GM18873 (cell line): ENCODE measurements around the gene EXD1.

ENCODE experiments used
- ATAC-seq: cut with Tn5 transposase; IDR thresholded peaks from one replicate; pipeline ENCODE4 v1.9.1; 2021; ENCODE audit warnings: mild to moderate bottlenecking, moderate library complexity, moderate number of reproducible peaks; ENCODE audit not compliant: unreplicated experiment, low FRiP score

Gene EXD1

DNA sequence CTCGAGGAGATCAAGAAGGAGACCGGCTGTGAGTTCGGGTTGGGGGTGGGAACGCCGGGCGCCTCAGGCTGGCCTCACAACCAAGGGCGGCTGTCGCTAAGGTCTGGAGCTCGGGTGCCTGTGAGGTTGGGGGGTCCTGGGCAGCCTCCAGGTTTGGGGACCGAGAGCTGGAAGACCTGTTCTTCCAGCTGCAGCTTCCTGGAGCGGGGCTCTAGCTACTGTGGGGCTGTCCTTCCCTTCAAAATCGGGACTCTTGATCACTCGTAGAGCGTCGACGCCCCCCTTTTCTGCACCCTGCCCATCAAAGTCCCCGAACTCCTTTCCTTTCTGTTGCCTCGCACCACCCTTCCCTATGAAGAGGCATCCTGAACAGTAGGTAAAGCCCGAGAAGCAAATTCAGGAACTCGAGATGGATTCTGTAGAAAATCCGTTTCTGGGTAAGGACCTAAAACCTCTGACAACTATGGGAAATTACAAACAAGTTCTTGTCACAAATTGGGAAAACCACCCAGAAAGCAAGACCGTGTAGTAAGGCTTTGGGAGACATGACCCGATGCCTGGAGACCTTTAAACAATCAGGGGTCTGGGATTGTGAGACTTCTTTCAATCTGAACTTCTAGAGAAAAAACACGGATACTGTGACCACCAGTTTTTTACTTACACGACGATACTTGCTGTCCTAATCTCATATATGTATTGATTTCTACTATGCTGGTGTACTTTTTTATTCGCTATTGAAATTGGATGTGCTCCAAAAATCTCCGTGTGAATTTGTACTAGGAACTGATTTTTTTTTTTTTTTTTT is 1.1 kb upstream of the EXD1 start:
- ATAC-seq = no peak

DNA sequence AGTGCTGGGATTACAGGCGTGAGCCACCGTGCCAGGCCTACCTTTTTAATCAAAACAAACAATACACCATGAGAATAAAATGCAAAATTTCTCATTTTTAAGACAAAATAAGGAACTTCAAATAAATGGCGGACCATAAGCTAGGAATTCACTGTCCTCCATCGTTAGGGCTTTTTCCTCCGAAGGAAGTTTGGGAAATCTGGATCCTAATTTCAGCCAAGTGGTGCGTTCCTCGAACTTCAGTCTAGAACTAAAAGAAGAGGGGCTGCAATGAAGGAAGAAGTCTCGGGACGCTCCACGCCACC is 260 bp downstream of the EXD1 start:
- no peak for ATAC-seq

DNA sequence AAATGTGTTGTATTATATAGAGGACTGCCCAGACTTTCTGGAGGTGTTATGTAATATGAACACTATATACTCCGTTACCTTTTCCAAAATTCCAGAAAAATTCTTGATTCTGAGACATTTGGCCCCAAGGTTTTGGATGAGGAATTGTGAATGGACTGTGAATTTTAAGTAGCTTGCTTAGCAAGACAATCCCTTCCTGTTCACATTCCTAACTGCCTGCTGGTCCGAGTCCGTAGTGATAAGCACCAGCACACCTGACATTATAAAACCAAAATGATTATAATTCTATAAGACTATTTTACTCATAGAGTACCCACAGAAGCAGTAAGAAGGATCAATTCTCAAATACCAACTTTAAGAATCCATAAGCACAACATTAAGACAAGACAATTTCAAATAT is 11.2 kb downstream of the EXD1 start:
- ATAC-seq = no peak

DNA sequence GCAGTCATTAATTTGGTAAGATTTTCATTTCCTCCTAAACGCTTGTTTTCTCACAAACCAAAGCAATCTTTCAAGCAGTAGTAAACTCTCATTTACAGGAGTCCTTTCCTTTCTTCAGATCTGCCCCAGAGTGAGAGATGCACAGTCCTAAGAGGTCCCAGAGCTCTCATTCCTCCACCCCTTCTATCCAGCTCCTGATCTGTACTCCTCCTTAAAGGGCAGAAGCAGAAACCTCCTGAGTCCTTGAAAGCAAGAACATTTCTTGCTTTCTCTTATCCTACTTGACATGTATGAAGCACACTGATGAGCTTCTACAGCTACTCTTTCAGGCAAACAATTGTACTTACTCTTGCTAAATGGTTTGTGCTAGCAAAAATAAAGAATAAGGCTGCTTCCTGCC is 11.7 kb downstream of the EXD1 start:
- no peak for ATAC-seq

DNA sequence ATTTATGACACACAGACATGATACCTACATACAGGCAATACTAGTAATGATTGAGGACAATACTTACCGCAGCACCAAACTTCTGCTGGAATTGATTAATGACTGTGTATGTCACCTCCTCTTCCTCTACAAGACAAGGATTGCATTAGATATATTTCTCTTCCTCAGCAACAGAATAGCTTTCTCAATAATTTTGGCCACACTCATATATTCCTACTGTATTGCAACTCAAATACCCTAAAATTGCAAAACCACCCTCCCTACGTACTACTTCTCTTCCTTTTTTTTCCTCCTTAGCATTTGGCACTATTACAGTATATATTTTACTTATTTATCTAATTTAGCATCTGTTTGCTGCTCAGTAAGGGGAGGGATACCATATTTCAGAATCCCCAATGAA is 14.8 kb downstream of the EXD1 start:
- ATAC-seq = no peak

DNA sequence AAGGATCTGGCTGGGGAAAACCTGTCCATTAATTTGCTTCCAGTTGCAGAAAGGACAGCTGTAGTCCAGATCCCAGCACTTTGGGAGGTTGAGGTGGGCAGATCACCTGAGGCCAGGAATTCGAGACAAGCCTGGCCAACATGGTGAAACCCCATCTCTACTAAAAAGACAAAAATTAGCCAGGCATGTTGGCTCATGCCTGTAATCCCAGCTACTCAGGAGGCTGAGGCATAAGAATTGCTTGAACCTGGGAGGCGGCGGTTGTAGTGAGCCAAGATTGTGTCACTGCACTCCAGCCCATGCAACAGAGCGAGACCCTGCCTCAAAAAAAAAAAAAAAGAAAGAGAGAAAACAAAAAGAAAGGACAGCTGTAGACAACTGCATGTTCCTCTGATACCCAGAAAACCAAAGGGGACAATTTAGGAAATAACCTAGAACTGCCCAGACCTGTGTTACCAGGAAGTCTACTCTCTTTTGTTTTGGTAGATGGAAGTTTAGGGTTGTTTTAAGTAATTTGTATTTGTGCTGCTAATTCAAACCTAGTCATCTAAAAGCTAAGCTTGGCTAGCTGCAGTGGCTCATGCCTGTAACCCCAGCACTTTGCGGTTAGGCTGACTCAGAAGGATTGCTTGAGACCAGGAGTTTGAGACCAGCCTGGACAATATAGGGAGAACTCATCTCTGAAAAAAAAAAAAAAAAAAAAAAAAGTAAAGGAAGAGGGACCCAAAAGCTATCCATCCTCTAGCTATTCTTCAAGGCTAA is 22.7 kb downstream of the EXD1 start:
- no peak for ATAC-seq

DNA sequence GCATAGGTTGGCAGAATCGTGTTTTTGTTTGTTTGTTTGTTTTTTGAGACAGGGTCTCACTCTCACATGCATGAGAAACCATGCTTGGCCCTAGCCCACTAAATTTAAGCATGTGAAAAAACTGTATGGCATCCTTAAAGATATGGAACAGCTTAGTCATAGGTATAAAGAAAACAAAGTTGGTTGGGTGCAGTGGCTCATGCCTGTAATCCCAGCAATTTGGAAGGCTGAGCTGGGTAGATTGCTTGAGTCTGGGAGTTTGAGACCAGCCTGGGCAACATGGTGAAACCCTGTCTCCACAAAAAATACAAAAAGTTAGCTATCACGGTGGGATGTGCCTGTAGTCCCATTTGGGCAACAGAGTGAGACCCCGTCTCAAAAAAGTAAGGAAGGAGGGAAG is 25.2 kb downstream of the EXD1 start:
- ATAC-seq = no peak

DNA sequence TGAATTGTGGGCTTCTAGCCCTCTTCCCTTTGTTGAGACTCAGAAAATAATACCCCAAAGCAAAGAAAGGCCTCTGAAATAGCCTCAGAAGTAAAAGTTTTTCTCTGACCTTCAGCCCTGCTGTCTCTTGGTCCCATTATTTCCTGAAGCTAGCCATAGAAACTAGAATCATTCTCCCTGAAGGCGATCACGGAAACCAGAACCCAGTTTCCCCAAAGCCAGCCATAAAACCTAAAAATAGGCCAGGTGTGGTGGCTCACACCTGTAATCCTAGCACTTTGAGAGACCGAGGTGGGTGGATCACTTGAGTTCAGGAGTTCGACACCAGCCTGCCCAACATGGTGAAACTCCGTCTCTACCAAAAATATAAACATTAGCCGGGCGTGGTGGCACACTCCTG is 27.2 kb downstream of the EXD1 start:
- ATAC-seq = no peak

DNA sequence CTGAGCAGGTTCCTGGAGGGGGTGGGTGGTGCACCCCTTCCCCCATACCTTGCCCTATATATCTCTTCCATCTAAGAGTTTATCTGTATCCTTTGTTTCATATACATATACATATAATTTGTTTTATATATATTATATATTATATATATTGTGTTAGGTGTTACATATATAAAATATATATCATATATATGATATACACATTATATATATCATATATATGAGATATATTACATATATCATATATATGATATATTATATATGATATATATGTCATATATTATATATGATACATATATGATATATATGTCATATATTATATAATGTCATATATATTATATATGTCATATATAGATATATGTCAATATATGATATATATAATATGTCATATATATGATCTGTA is 31.1 kb downstream of the EXD1 start:
- ATAC-seq = no peak

DNA sequence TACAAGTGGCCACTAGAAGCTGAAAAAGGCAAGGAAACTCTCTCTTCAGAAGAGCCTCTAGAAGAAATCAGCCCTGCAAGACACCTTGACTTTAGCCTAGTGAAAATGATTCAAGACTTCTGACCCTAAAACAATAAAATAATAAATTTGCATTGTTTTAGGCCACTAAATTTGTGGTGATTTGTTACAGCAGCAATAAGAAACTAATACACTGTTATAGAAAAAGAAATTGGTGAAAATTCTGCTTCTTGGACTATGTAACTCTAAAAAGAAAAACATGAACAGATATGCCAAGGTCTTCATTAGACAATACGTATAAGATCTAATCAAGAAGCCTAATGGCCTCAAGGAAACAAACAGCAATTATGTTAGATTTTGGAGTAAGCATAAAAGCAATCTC is 36.1 kb downstream of the EXD1 start:
- no peak for ATAC-seq

DNA sequence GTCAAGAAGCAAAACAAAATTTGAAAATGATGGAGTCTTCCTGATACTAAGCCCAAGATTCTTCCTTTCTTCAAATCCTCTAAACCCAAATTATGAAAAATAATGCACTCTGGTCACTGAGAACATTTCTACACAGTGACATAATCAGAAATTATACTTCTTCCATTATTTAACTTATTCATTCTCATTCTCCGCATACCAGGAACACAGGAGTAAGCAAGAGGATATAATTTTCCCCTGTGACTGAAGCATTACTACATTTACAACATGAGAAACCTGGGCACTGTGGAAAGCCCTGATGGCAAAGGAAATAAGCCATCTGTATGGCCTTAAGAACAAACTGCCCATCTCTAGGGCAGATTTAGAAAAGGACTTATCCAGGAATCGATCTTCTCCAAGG is 47.0 kb downstream of the EXD1 start:
- no peak for ATAC-seq

DNA sequence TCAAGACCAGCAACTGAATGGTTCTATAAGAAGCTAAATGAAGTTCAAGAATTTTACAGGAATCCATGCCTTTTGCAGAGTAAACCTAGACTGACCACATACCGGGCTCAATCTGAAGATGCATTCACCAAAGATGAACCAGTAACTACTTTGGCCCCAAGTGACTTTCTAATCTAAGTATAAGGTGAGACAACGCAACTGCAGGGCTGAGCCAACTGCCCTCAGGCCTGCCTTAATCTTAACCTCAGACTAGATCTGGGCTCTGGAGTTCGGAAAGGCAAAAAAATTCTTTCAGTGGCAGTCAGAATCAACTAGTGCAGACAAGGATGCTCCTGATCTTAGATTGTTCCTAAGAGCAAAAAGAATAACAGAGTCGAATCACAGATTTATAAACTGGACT is 48.3 kb downstream of the EXD1 start:
- ATAC-seq = no peak

DNA sequence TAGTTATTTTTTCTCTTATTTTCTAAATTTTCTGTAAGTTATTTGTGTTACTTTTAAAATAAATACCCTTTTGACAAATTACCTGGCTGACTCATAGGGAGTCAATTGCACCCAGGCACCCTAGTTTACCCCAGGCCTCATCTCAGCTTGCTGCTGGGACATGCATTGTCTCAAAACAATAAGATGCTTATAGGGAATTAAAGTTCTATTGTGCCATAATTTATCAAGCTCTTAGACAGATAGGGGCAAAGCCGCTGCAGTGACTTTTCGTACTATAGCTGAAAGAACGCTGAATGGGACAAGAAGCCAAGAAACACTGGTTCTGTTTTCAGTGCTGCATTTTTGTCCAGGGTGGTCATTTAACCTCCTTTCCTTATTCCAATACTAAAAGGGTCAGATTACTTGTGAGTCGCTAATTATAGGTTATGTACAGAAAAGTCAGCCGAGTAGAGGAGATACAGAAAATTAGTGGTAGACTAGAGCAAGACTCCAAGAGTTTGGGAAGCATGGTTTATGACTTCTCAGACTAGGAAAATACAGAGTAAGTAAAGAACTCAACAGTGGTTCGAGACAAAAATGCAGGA is 50.3 kb downstream of the EXD1 start:
- ATAC-seq = no peak

DNA sequence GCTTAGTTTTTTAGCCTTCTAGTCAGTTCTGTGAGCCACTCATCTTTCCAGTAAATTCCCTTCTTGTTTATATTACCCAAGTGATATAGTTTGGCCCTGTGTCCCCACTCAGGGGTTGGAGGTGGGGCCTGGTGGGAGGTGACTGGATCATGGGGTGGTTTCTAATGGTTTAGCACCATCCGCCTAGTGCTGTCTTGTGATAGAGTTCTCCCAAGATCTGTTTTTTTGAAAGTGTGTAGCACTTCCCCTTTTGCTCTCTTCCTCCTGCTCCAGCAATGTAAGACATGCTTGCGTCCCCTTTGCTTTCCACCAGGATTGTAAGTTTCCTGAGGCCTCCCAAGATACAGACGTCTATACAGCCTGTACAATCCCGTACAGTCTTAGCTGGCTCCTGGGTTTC is 60.8 kb downstream of the EXD1 start:
- ATAC-seq = no peak

DNA sequence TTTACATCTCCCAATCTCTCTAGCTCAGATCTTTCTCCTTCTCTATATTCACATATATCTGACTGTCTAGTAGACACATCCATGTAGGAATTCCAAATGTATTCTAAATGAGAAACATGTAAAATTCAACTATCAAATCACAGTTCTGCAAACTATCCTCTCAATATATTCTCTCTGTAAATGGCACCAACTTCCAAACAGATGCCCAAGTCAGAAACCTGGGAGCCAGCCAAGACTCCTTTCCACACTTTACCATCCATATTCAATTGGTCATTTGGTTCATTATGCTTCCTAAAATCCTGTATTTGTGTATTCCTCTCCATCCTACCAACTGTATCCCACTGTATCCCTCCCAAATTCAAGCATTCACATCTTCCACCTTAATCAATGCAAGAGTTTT is 61.5 kb downstream of the EXD1 start:
- ATAC-seq = no peak

DNA sequence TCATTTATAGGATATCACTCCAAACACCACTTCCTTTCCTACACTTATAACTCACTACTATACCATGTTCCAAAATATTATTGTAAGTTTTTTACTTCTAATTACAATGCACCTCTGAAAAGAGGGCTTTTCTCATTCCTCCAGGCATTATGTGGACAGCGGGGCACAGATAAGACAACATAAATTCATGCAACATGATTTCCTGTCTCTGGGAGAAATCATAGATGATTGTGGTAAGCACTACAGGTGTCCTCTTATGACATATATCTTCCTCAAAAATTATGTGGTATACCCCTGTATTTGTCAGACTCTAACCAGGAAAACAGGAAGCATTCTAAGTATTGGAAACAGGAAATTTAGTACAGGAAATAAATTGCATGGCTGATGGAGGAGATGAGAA is 68.8 kb downstream of the EXD1 start:
- ATAC-seq = no peak

DNA sequence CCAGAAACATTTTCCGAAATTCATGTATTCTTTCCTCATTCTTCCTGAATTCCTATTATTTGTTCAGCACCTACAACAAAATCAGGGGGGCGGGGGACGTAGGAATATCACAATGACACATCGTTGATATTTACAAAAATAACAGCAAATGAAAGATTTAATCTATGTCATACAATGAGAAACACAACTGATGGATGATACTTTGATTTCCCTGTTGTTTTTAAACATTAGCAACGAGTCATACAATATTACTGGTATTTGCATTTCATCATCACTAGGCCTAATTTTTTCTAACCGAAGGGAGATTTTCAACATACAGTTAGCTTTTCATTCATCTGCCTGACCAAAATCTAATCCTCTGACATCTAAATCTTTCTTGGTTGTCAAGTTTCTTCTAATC is 69.2 kb downstream of the EXD1 start:
- no peak for ATAC-seq

DNA sequence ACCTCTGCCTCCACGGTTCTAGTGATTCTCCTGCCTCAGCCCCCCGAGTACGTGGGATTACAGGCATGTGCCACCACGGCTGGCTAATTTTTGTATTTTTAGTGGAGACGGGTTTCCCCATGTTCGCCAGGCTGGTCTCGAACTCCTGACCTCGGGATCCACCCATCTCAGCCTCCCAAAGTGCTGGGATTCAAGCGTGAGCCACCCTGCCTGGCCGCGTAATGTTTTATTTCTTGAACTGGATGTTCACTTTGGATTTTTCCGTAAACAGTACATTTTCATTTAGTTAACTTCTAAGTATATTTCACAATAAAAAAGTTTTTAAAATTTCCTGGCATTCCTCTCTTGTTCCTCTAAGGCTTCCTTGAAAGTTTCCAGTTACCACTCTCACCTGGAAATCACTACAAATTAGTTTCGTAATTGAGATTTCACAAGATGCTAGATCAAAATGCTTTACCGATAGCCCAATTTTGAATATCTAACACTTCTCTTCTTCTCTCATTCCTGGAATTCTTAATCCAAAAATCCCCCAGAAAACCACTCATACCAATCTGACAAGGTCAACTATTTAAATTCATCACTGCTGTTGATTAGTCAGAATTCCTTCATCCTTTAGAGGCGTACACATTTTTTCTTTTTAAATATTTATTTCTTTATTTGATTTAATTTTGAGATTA is 69.8 kb downstream of the EXD1 start:
- no peak for ATAC-seq

DNA sequence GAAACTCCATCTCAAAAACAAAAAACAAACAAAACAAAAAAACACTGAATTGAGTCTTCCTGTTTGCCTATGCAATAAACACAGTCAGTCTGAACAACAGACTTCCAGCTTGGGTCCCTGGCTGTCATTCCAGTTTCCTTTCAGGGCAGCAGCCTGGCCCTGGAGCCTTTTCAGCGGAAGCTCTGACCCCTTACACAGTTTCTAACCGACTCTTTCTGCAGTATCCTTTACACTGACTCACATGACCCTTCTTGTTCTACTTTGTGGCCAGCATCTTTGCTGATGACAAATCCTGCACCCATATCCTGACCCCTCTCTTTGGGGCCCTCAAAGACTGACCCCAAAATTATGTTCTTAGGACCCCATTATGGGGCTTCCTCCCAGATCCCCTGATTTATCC is 76.1 kb downstream of the EXD1 start:
- ATAC-seq = no peak

DNA sequence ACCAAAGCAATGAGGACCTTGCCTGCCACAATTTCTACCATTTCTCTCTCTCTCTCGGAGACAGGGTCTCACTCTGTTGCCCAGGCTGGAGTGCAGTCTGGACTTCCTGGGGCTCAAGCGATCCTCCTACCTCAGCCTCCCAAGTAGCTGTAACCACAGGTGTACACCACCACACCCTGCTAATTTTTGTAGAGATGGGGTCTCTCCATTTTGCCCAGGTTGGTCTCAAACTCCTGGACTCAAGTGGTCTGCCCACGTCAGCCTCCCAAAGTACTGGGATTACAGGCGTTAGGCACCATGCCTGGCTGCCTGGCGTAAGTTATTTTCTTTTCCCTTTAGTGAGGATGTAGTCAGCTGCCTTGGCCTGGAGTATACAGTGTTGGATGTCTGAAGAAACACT is 76.8 kb downstream of the EXD1 start:
- no peak for ATAC-seq

DNA sequence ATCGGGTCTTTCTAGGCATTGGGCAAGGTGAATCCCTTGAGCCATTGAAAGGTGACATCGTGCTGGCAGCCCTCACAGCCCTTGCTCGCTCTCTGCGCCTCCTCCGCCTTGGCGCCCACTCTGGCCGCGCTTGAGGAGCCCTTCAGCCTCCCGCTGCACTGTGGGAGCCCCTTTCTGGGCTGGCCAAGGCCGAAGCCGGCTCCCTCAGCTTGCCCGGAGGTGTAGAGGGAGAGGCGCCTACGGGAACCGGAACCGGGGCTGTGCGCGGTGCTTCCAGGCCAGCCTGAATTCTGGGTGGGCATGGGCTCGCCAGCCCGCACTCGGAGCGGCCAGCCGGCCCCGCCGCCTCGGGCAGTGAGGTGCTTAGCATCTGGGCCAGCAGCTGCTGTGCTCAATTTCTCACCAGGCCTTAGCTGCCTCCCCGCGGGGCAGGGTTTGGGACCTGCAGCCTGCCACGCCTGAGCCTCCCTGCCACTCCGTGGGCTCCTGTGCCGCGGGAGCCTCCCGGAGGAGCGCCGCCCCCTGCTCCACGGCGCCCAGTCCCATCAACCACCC is 79.0 kb downstream of the EXD1 start:
- no peak for ATAC-seq
